ENCODE data around the gene CEBPZ.
A peak's percentile ranks its signal among the peaks of the same experiment; 100 is the strongest.
"Not testable (repeated sequence)": the region's sequence is repeated elsewhere in the genome, so short reads cannot be mapped to it uniquely, and the experiment has no call there.

The CEBPZ gene

DNA sequence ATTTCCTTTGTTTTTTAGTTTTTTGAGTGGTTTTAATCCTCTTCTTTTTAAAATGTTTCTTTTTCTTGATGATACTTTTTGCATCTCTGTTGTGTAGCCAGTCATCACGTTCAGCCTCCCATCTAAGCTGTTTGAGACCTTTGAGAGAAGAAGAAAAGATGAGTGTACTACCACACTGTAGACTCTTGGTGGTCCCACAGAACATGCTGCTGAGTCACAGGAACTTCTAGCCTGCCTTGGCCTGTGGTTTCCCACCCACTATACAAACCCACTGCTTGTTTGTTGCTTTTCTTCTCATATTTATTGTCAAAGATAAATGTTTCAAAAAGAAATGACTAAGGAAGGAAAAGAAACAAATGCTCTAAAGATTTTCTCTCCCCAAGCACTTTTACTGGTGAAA, 29.6 kb downstream of the CEBPZ start:
- H3K36me3 ChIP-seq (replicated peaks) = peaks cover 29% of the 10 kb centered on the region
- peak overlapping the region; percentile 1 for H3K27ac ChIP-seq
- H3K4me3 ChIP-seq (ENCODE audit: low read depth, low read length) = no peak overlapping the region
- DNase-seq = peak; percentile 53
- no peaks in the 10 kb centered on the region for H3K27me3 ChIP-seq (replicated peaks)
- in situ Hi-C loops (cut with HindIII; ENCODE audit: low pct_ligation_motif_present, low sequenced_read_pairs) = no loop called here
- no peak for TF ChIP-seq CTCF (IDR thresholded peaks at IDR 0.05; ENCODE audit: low read depth, low read length, missing control alignments)

DNA sequence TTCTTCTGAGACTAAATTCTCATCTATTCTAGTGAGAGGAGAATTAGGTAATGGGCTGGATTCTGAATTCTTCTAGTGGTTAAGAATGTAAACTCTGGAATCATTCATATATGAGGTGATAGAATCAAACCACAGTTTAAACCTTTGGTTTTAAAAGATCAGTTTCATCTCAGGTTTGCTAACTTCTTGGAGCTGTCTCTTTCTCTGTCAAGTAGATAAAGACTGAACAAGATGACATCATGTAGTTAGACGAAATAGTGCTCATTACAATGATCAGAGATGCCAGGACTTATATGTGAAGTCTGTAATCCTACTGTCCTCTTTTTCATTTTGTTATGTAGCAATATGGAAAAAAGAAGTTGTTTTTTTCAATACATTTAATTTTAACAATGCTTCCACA, 30.2 kb downstream of the CEBPZ start:
- Histone ChIP-seq H3K27me3 (replicated peaks) (no peaks in the 10 kb centered on the region), H3K36me3 (replicated peaks) (peaks cover 24% of the 10 kb centered on the region), H3K4me3 (ENCODE audit: low read depth, low read length) (no peak overlapping the region), H3K27ac (no peak overlapping the region)
- in situ Hi-C loops (cut with HindIII; ENCODE audit: low pct_ligation_motif_present, low sequenced_read_pairs) = no loop called here
- no peak for DNase-seq
- TF ChIP-seq CTCF (IDR thresholded peaks at IDR 0.05; ENCODE audit: low read depth, low read length, missing control alignments) = no peak

DNA sequence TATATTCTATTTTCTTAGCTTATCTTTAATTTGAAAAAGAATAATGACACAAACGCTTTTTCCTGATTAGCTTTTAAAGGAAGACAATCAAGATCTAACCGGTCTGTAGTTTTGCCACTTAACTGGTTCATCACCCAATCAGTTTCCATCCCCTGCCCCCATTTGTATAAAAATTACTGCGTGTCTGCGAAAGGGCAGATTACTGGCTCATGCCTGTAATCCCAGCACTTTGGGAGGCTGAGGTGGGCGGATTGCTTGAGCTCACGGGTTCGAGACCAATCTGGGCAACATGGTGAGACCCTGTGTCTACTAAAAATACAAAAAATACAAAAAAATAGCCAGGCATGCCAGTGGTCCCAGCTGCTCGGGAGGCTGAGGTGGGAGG, 32.7 kb downstream of the CEBPZ start:
- Histone ChIP-seq H3K4me3 (ENCODE audit: low read depth, low read length) (no peak overlapping the region), H3K27me3 (replicated peaks) (no peaks in the 10 kb centered on the region), H3K27ac (no peak overlapping the region), H3K36me3 (replicated peaks) (peaks cover 12% of the 10 kb centered on the region)
- no peak for TF ChIP-seq CTCF (IDR thresholded peaks at IDR 0.05; ENCODE audit: low read depth, low read length, missing control alignments)
- no peak for DNase-seq
- in situ Hi-C loops (cut with HindIII; ENCODE audit: low pct_ligation_motif_present, low sequenced_read_pairs) = no loop called here

DNA sequence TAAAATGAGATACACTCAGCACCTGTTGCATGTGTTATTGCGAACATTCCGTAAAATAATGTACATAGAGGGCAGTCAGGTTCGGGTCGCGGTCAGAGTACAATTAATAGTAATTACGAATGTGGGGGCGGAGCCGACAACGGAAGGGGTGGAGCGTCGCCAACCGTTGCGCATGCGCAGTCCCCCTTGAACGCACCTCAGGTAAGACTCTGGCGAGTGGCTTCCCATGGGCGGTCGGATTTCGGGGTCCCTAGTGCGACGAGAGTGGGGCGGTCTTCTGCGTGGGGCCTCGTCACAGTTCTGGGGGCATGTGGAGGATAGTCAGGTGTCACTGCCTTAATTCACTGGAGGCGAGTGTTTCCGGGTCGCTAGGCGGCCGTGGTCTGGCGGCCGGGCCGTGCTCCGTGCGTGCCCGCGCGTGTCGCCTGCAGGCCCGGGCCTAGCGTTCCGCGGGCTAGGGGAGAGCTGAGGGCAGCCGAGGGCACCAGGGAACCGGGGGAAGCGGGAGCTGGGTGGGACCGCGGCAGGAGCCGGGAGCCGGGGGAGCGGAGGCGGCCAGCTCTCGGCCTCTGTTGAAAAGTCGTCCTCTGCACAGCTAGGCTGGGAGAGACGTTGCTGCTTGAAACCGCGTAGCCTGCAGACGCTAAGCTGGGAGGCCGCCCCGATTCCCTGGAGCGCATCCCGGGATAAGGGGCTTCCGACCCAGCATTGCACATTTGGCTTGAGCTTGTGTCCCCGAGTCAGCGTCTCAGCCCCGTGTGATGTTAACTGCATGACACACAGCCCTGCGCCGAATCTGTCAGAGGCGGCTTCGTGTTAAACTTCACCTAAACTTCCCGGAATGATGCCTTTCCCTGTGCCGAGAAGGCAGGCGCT, 34.8 kb downstream of the CEBPZ start, which contains the start of gene CEBPZOS:
TSS of gene CEBPZOS (plus strand) at position 177 of the 876 bp plus-strand sequence. CDS start 3,209 bp downstream, outside the sequence.
- Histone ChIP-seq H3K27me3 (replicated peaks) (no peaks in the 10 kb centered on the region), H3K27ac (peak within 1 kb of the TSS; percentile 77), H3K4me3 (ENCODE audit: low read depth, low read length) (peak within 1 kb of the TSS; percentile 85), H3K36me3 (replicated peaks) (no peaks in the 10 kb centered on the region)
- in situ Hi-C loops (cut with HindIII; ENCODE audit: low pct_ligation_motif_present, low sequenced_read_pairs) = no loop called here
- DNase-seq = peak; percentile 60
- TF ChIP-seq CTCF (IDR thresholded peaks at IDR 0.05; ENCODE audit: low read depth, low read length, missing control alignments) = no peak

- H3K36me3 ChIP-seq (replicated peaks); H3K27me3 ChIP-seq (replicated peaks); DNase-seq; in situ Hi-C loops (cut with HindIII; ENCODE audit: low pct_ligation_motif_present, low sequenced_read_pairs): not testable (repeated sequence)
- Histone ChIP-seq H3K4me3 (ENCODE audit: low read depth, low read length) (peak overlapping the region; percentile 85), H3K27ac (peak overlapping the region; percentile 77)
Measured at GRCh38 chr2:37195862-37196319, 35.5 kb downstream of the CEBPZ start.

- no peak for TF ChIP-seq CTCF (IDR thresholded peaks at IDR 0.05; ENCODE audit: low read depth, low read length, missing control alignments)
- no peaks in the 10 kb centered on the region for H3K36me3 ChIP-seq (replicated peaks)
- H3K27me3 ChIP-seq (replicated peaks) = no peaks in the 10 kb centered on the region
- no peak overlapping the region for H3K4me3 ChIP-seq (ENCODE audit: low read depth, low read length)
- no peak overlapping the region for H3K27ac ChIP-seq
- in situ Hi-C loops (cut with HindIII; ENCODE audit: low pct_ligation_motif_present, low sequenced_read_pairs) = no loop called here
- no peak for DNase-seq
Measured at GRCh38 chr2:37192551-37192950, 38.8 kb downstream of the CEBPZ start.

Data from brain microvascular endothelial cell (primary cell).